Neural progenitor cell (in vitro differentiated cells): ENCODE results near the gene TEX53. TPM values are rescaled to one million over a fixed set of nuclear protein-coding genes. Genes with fewer than 3 reads are reported as not detected.

Experiments used
- DNase-seq: peaks from one replicate; pipeline ENCODE4 v3.0.0-alpha.2; 2016; ENCODE audit warnings: low spot score
- H2AFZ ChIP-seq: fragments of 200-600 bp; sonication (generic); replicated peaks from 2 replicates; pipeline ENCODE4 v1.6.1; 2016; ENCODE audit warnings: antibody characterized with exemption
- H3F3A ChIP-seq: fragments of 200-600 bp; sonication (generic); 2 replicates; pipeline ENCODE4 v1.6.1; 2016; ENCODE audit warnings: antibody characterized with exemption, low read depth
- H3K27ac ChIP-seq: fragments of 200-600 bp; sonication (generic); 2 replicates; pipeline ENCODE4 v1.5.1; 2016; ENCODE audit warnings: mild to moderate bottlenecking
- H3K27me3 ChIP-seq: fragments of 200-600 bp; sonication (generic); 2 replicates; pipeline ENCODE4 v1.6.1; 2016; ENCODE audit warnings: mild to moderate bottlenecking, moderate library complexity
- H3K36me3 ChIP-seq: fragments of 200-600 bp; sonication (generic); 2 replicates; pipeline ENCODE4 v1.5.1; 2016
- H3K4me1 ChIP-seq: fragments of 200-600 bp; sonication (generic); 2 replicates; pipeline ENCODE4 v1.6.1; 2016; ENCODE audit warnings: mixed run types
- H3K4me2 ChIP-seq: fragments of 200-600 bp; sonication (generic); 2 replicates; pipeline ENCODE4 v1.6.1; 2016
- H3K4me3 ChIP-seq: fragments of 200-600 bp; sonication (generic); 2 replicates; pipeline ENCODE4 v1.5.1; 2016
- H3K79me2 ChIP-seq: fragments of 200-600 bp; sonication (generic); 2 replicates; pipeline ENCODE4 v1.6.1; 2016; ENCODE audit warnings: low read depth
- H3K9ac ChIP-seq: fragments of 200-600 bp; sonication (generic); 2 replicates; pipeline ENCODE4 v1.6.1; 2016
- H3K9me3 ChIP-seq: fragments of 200-600 bp; sonication (generic); 2 replicates; pipeline ENCODE4 v1.5.1; 2016; ENCODE audit warnings: low read depth
- H4K20me1 ChIP-seq: fragments of 200-600 bp; sonication (generic); 2 replicates; pipeline ENCODE4 v1.6.1; 2016; ENCODE audit warnings: low read depth
- H3K27ac Mint-ChIP-seq: 3 replicates; pipeline ENCODE4 v1.8.0; 2021; ENCODE audit warnings: mixed read lengths
- H3K27me3 Mint-ChIP-seq: 2 replicates; pipeline ENCODE4 v1.8.0; 2022; ENCODE audit warnings: low read depth, mild to moderate bottlenecking, inconsistent platforms, moderate library complexity, mixed read lengths; ENCODE audit not compliant: insufficient read depth
- H3K36me3 Mint-ChIP-seq: 3 replicates; pipeline ENCODE4 v1.8.0; 2021; ENCODE audit warnings: mixed read lengths
- H3K4me1 Mint-ChIP-seq: 3 replicates; pipeline ENCODE4 v1.8.0; 2021; ENCODE audit warnings: mixed read lengths
- H3K4me3 Mint-ChIP-seq: 3 replicates; pipeline ENCODE4 v1.8.0; 2021; ENCODE audit warnings: mild to moderate bottlenecking, moderate library complexity, mixed read lengths
- H3K9me3 Mint-ChIP-seq: 3 replicates; pipeline ENCODE4 v1.8.0; 2020; ENCODE audit warnings: mixed read lengths
- EZH2 ChIP-seq: fragments of 200-600 bp; sonication (generic); IDR thresholded peaks from 2 replicates; pipeline ENCODE4 v1.6.1; 2017; ENCODE audit warnings: antibody characterized with exemption, mild to moderate bottlenecking, moderate library complexity
- EZH2phosphoT487 ChIP-seq: fragments of 200-600 bp; sonication (generic); IDR thresholded peaks from 2 replicates; pipeline ENCODE4 v1.6.1; 2017; ENCODE audit warnings: antibody characterized with exemption
- total RNA-seq: library from RNA; depleted of rRNA; stranded (reverse); fragments of >200 nt; gene quantifications from 2 replicates; pipeline ENCODE4 v1.2.3, GENCODE V29; 2015; ENCODE audit warnings: low replicate concordance
- TF ChIP-seq, protein P1 (sequence below): fragments of 200-600 bp; sonication (generic); IDR thresholded peaks from 2 replicates; pipeline ENCODE4 v1.5.1; 2017; ENCODE audit warnings: antibody characterized with exemption, mild to moderate bottlenecking

Gene TEX53
- total RNA-seq, 1 donor from 2014 or later = not detected

DNA sequence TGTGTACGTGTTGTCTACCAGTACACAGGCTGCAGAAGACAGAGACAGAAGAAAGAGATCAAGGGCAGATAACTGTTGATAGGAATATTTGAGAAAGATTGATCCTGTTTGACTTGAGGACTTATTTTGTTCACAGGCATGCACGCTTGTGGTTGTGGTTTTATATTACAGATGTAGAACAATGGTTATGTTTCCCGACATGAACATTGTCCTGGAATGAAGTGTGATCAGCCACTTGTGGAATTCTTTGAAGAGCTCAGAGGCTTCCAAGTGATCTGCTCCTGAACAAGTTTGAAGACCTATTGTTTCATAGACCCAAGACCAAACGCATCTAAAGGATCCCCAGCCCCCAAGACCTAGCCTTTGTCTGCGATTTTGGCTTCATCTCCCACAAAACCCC lies 13.7 kb downstream of the TEX53 start:
- Mint-ChIP-seq H3K36me3 (peaks cover 2% of the 10 kb centered on the region), H3K27me3 (no peaks in the 10 kb centered on the region), H3K4me1 (no peaks in the 10 kb centered on the region), H3K27ac (no peak overlapping the region), H3K9me3 (peaks cover 7% of the 10 kb centered on the region), H3K4me3 (no peak overlapping the region)
- no peaks in the 10 kb centered on the region for H3K79me2 ChIP-seq
- no peaks in the 10 kb centered on the region for H3K27me3 ChIP-seq
- no peak overlapping the region for H3K4me2 ChIP-seq
- no peak for TF ChIP-seq EZH2
- TF ChIP-seq, protein P1, sequence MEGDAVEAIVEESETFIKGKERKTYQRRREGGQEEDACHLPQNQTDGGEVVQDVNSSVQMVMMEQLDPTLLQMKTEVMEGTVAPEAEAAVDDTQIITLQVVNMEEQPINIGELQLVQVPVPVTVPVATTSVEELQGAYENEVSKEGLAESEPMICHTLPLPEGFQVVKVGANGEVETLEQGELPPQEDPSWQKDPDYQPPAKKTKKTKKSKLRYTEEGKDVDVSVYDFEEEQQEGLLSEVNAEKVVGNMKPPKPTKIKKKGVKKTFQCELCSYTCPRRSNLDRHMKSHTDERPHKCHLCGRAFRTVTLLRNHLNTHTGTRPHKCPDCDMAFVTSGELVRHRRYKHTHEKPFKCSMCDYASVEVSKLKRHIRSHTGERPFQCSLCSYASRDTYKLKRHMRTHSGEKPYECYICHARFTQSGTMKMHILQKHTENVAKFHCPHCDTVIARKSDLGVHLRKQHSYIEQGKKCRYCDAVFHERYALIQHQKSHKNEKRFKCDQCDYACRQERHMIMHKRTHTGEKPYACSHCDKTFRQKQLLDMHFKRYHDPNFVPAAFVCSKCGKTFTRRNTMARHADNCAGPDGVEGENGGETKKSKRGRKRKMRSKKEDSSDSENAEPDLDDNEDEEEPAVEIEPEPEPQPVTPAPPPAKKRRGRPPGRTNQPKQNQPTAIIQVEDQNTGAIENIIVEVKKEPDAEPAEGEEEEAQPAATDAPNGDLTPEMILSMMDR = no peak
- no peak for TF ChIP-seq EZH2phosphoT487
- H3K27ac ChIP-seq = no peak overlapping the region
- no peaks in the 10 kb centered on the region for H3K36me3 ChIP-seq
- no peaks in the 10 kb centered on the region for H3K4me1 ChIP-seq
- no peaks in the 10 kb centered on the region for H3F3A ChIP-seq
- H3K9me3 ChIP-seq = no peaks in the 10 kb centered on the region
- no peak overlapping the region for H2AFZ ChIP-seq
- no peak for DNase-seq
- no peak overlapping the region for H3K9ac ChIP-seq
- H3K4me3 ChIP-seq = no peak overlapping the region
- H4K20me1 ChIP-seq = no peaks in the 10 kb centered on the region

DNA sequence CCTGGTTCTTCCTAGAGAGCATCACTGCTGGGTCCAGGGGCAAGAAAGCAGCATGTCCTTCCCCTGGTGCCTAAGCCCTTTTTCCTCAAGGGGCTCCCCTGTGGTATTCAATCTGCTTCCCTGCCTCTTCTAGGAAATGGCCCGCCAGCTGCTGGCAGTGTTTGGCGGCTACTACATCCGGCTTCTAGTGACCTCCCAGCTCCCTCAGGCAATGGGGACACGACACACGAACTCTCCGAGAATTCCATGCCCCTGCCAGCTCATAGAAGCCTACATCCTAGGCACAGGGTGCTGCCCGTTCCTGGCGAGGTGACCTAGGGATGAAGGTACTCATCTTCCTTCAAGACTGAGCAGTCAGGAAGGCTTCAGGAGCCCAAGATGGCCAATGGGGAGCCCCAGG lies 14.6 kb downstream of the TEX53 start:
- TF ChIP-seq, protein P1 = no peak
- TF ChIP-seq EZH2phosphoT487 (no peak), EZH2 (no peak)
- Histone ChIP-seq H3K4me1 (no peaks in the 10 kb centered on the region), H3K79me2 (no peaks in the 10 kb centered on the region), H2AFZ (no peak overlapping the region), H3K4me2 (no peak overlapping the region), H3K9ac (no peak overlapping the region), H3F3A (no peaks in the 10 kb centered on the region), H3K27ac (no peak overlapping the region), H3K4me3 (no peak overlapping the region), H4K20me1 (no peaks in the 10 kb centered on the region), H3K9me3 (no peaks in the 10 kb centered on the region), H3K27me3 (no peaks in the 10 kb centered on the region), H3K36me3 (no peaks in the 10 kb centered on the region)
- no peak for DNase-seq
- Mint-ChIP-seq H3K36me3 (peaks cover 2% of the 10 kb centered on the region), H3K4me3 (no peak overlapping the region), H3K27me3 (no peaks in the 10 kb centered on the region), H3K4me1 (no peaks in the 10 kb centered on the region), H3K9me3 (peaks cover 7% of the 10 kb centered on the region), H3K27ac (no peak overlapping the region)

GRCh38 chr9:114641967-114642366 lies 15.6 kb downstream of the TEX53 start:
- no peaks in the 10 kb centered on the region for H3K4me1 Mint-ChIP-seq
- H3K27me3 ChIP-seq = no peaks in the 10 kb centered on the region
- H3K9ac ChIP-seq = no peak overlapping the region
- no peak for DNase-seq
- H4K20me1 ChIP-seq = no peaks in the 10 kb centered on the region
- no peak overlapping the region for H2AFZ ChIP-seq
- H3K4me2 ChIP-seq = no peak overlapping the region
- H3K36me3 ChIP-seq = no peaks in the 10 kb centered on the region
- H3K4me1 ChIP-seq = no peaks in the 10 kb centered on the region
- no peaks in the 10 kb centered on the region for H3K79me2 ChIP-seq
- TF ChIP-seq EZH2 = no peak
- TF ChIP-seq, protein P1 = no peak
- no peak for TF ChIP-seq EZH2phosphoT487
- H3K9me3 Mint-ChIP-seq = peaks cover 5% of the 10 kb centered on the region
- no peaks in the 10 kb centered on the region for H3K9me3 ChIP-seq
- no peak overlapping the region for H3K4me3 ChIP-seq
- H3F3A ChIP-seq = no peaks in the 10 kb centered on the region
- H3K27me3 Mint-ChIP-seq = no peaks in the 10 kb centered on the region
- no peak overlapping the region for H3K27ac Mint-ChIP-seq
- H3K36me3 Mint-ChIP-seq = peaks cover 2% of the 10 kb centered on the region
- no peak overlapping the region for H3K4me3 Mint-ChIP-seq
- H3K27ac ChIP-seq = no peak overlapping the region

DNA sequence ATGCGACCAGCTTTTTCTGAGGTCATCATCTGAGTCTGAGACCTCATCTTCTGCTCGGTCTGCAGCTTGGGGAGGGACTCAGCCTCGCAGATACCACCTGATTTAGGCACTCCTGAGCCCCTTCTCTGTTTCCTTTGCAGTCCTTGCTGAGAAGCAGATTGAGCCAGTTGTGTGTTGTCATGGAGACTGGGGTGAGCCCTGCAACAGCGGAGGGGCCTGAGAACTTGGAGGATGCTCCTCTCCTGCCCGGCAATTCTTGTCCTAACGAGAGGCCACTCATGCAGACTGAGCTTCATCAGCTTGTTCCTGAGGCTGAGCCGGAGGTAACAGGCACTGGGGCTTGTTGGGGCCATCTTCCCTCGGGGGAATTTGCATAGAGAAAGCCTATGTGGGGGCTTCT lies 19.2 kb downstream of the TEX53 start:
- Mint-ChIP-seq H3K27ac (no peak overlapping the region), H3K4me3 (no peak overlapping the region), H3K9me3 (no peaks in the 10 kb centered on the region), H3K27me3 (no peaks in the 10 kb centered on the region), H3K4me1 (no peaks in the 10 kb centered on the region), H3K36me3 (peaks cover 2% of the 10 kb centered on the region)
- Histone ChIP-seq H3F3A (no peaks in the 10 kb centered on the region), H3K27ac (no peak overlapping the region), H3K36me3 (no peaks in the 10 kb centered on the region), H3K9ac (no peak overlapping the region), H3K9me3 (no peaks in the 10 kb centered on the region), H2AFZ (no peak overlapping the region), H3K4me1 (no peaks in the 10 kb centered on the region), H3K79me2 (no peaks in the 10 kb centered on the region), H3K4me3 (no peak overlapping the region), H4K20me1 (no peaks in the 10 kb centered on the region), H3K4me2 (no peak overlapping the region), H3K27me3 (no peaks in the 10 kb centered on the region)
- DNase-seq = peak; percentile 33
- no peak for TF ChIP-seq EZH2
